IPS-11a (cell line): ENCODE results near the gene GKN2.
"Not testable (repeated sequence)": the region's sequence is repeated elsewhere in the genome, so short reads cannot be mapped to it uniquely, and the experiment has no call there.

Experiments used
- H3K4me3 ChIP-seq: one replicate; pipeline ENCODE4 v1.5.1; 2013; ENCODE audit warnings: low read depth, low read length, control low read depth

The GKN2 gene

GRCh38 chr2:68964282-68964681 is 11.6 kb upstream of the GKN2 start:
- no peak overlapping the region for H3K4me3 ChIP-seq

GRCh38 chr2:68961380-68961779 is 8.7 kb upstream of the GKN2 start:
- no peak overlapping the region for H3K4me3 ChIP-seq

GRCh38 chr2:68959001-68959400 is 6.3 kb upstream of the GKN2 start:
- H3K4me3 ChIP-seq, result no peak overlapping the region

GRCh38 chr2:68955432-68955831 is 2.7 kb upstream of the GKN2 start:
- H3K4me3 ChIP-seq, result not testable (repeated sequence)

GRCh38 chr2:68951899-68952298 is 794 bp downstream of the GKN2 start:
- H3K4me3 ChIP-seq, result no peak overlapping the region

GRCh38 chr2:68948710-68949109 is 4.0 kb downstream of the GKN2 start:
- H3K4me3 ChIP-seq, result no peak overlapping the region

GRCh38 chr2:68946117-68946516 is 6.6 kb downstream of the GKN2 start:
- H3K4me3 ChIP-seq, result no peak overlapping the region

GRCh38 chr2:68943581-68944568 is 8.8 kb downstream of the GKN2 start:
- H3K4me3 ChIP-seq, result peak overlapping the region; percentile 46

- no peak overlapping the region for H3K4me3 ChIP-seq
Measured at GRCh38 chr2:68942827-68943226, 9.9 kb downstream of the GKN2 start.

- H3K4me3 ChIP-seq, result no peak overlapping the region
Measured at GRCh38 chr2:68940369-68940768, 12.3 kb downstream of the GKN2 start.

- H3K4me3 ChIP-seq, result no peak overlapping the region
Measured at GRCh38 chr2:68939962-68940361, 12.7 kb downstream of the GKN2 start.

GRCh38 chr2:68938938-68939337 is 13.8 kb downstream of the GKN2 start:
- H3K4me3 ChIP-seq, result no peak overlapping the region

GRCh38 chr2:68937346-68938055 is 15.2 kb downstream of the GKN2 start:
- H3K4me3 ChIP-seq, result no peak overlapping the region

GRCh38 chr2:68936889-68937288 is 15.8 kb downstream of the GKN2 start:
- H3K4me3 ChIP-seq, result no peak overlapping the region

- H3K4me3 ChIP-seq, result no peak overlapping the region
Measured at GRCh38 chr2:68936427-68936826, 16.3 kb downstream of the GKN2 start.

- H3K4me3 ChIP-seq, result no peak overlapping the region
Measured at GRCh38 chr2:68935471-68935870, 17.2 kb downstream of the GKN2 start.

GRCh38 chr2:68934021-68934420 is 18.7 kb downstream of the GKN2 start:
- H3K4me3 ChIP-seq, result no peak overlapping the region

GRCh38 chr2:68932402-68932801 is 20.3 kb downstream of the GKN2 start:
- no peak overlapping the region for H3K4me3 ChIP-seq

- H3K4me3 ChIP-seq, result no peak overlapping the region
Measured at GRCh38 chr2:68931799-68932198, 20.9 kb downstream of the GKN2 start.

GRCh38 chr2:68931149-68931711 is 21.5 kb downstream of the GKN2 start:
- H3K4me3 ChIP-seq, result no peak overlapping the region

GRCh38 chr2:68926796-68927195 is 25.9 kb downstream of the GKN2 start:
- H3K4me3 ChIP-seq, result no peak overlapping the region
